ENCODE measurements around the gene NAT8L.

The NAT8L gene

GRCh38 chr4:2062808-2063524 lies 3.8 kb downstream of the NAT8L start:
- Mint-ChIP-seq H3K27me3 (peaks cover 10% of the 10 kb centered on the region), H3K36me3 (ENCODE audit: insufficient read depth) (no peaks in the 10 kb centered on the region), H3K4me3 (no peak overlapping the region), H3K9me3 (no peaks in the 10 kb centered on the region), H3K27ac (ENCODE audit: low read depth) (no peak overlapping the region), H3K4me1 (no peaks in the 10 kb centered on the region)
- DNase-seq (ENCODE audit: low spot score in 2 of 2) (no peak), ATAC-seq (replicated peaks; ENCODE audit: extremely low read depth, poor library complexity, severe bottlenecking) (no peak)

GRCh38 chr4:2063557-2064275 lies 4.6 kb downstream of the NAT8L start:
- peaks cover 10% of the 10 kb centered on the region for H3K27me3 Mint-ChIP-seq
- DNase-seq (ENCODE audit: low spot score in 2 of 2) (no peak), ATAC-seq (replicated peaks; ENCODE audit: extremely low read depth, poor library complexity, severe bottlenecking) (no peak)
- H3K36me3 Mint-ChIP-seq (ENCODE audit: insufficient read depth): no peaks in the 10 kb centered on the region
- H3K9me3 Mint-ChIP-seq: no peaks in the 10 kb centered on the region
- H3K4me1 Mint-ChIP-seq: no peaks in the 10 kb centered on the region
- H3K4me3 Mint-ChIP-seq: no peak overlapping the region
- no peak overlapping the region for H3K27ac Mint-ChIP-seq (ENCODE audit: low read depth)

- ATAC-seq (replicated peaks; ENCODE audit: extremely low read depth, poor library complexity, severe bottlenecking): no peak
- DNase-seq (ENCODE audit: low spot score in 2 of 2): no peak
- Mint-ChIP-seq H3K9me3 (no peaks in the 10 kb centered on the region), H3K27ac (ENCODE audit: low read depth) (no peak overlapping the region), H3K4me1 (no peaks in the 10 kb centered on the region), H3K4me3 (no peak overlapping the region), H3K27me3 (peaks cover 10% of the 10 kb centered on the region), H3K36me3 (ENCODE audit: insufficient read depth) (no peaks in the 10 kb centered on the region)
These were observed 5.3 kb downstream of the NAT8L start for GRCh38 chr4:2064276-2064991.

DNA sequence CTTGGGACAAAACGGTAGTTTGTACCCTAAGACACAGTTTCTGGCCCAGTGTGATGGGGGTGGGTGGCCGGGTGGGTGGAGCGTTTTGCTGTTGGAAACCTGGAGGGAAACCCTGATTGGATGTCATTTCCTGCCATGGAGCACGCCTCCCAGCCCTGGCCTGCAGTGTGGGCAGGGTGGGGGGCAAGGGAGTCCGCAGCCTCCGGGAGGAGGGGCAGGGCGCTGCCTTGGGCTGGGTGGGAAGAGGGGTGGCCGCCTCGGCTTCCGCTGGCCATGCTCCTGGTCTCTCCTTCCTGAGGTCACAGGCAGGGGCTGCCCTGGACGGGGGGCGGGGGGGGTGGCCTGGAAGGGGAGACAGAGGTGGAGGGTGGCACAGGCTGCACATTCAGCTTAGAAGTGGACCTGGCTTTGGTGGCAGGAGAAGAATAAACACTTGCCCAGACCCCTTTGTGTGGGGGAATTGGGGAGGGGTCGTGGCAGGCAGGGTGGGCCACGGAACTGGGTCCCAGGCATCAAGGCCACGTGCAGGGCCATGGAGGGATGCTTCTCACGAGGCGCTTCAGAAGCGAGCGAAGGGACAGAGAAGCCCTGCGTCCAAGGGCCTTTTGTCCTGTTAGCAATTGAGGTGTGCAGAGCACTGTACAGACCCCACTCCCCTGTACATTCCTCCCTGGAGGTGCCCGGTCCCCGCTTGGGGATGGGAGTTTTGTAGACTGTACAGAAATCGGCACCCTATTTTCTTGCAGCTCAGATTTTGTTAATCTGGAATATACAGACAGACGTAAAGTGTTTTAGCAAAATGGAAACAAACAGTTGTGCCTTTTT lies 6.2 kb downstream of the NAT8L start:
- no peaks in the 10 kb centered on the region for H3K4me1 Mint-ChIP-seq
- DNase-seq (ENCODE audit: low spot score in 2 of 2): no peak
- ATAC-seq (replicated peaks; ENCODE audit: extremely low read depth, poor library complexity, severe bottlenecking): no peak
- no peaks in the 10 kb centered on the region for H3K9me3 Mint-ChIP-seq
- H3K36me3 Mint-ChIP-seq (ENCODE audit: insufficient read depth): no peaks in the 10 kb centered on the region
- H3K27me3 Mint-ChIP-seq: peaks cover 10% of the 10 kb centered on the region
- H3K27ac Mint-ChIP-seq (ENCODE audit: low read depth): no peak overlapping the region
- H3K4me3 Mint-ChIP-seq: no peak overlapping the region

- ATAC-seq (replicated peaks; ENCODE audit: extremely low read depth, poor library complexity, severe bottlenecking) (no peak), DNase-seq (ENCODE audit: low spot score in 2 of 2) (no peak)
These were observed 7.0 kb downstream of the NAT8L start for GRCh38 chr4:2066011-2066551.

GRCh38 chr4:2066571-2067445 lies 7.7 kb downstream of the NAT8L start:
- H3K4me1 Mint-ChIP-seq: no peaks in the 10 kb centered on the region
- no peaks in the 10 kb centered on the region for H3K9me3 Mint-ChIP-seq
- no peak overlapping the region for H3K4me3 Mint-ChIP-seq
- no peaks in the 10 kb centered on the region for H3K36me3 Mint-ChIP-seq (ENCODE audit: insufficient read depth)
- H3K27me3 Mint-ChIP-seq: peaks cover 15% of the 10 kb centered on the region
- H3K27ac Mint-ChIP-seq (ENCODE audit: low read depth): no peak overlapping the region
- DNase-seq (ENCODE audit: low spot score in 2 of 2) (no peak), ATAC-seq (replicated peaks; ENCODE audit: extremely low read depth, poor library complexity, severe bottlenecking) (no peak)

More at GRCh38 chr4:2066011-2066551, 7.0 kb downstream of the NAT8L start:
- Mint-ChIP-seq H3K4me3 (no peak overlapping the region), H3K9me3 (no peaks in the 10 kb centered on the region), H3K36me3 (ENCODE audit: insufficient read depth) (no peaks in the 10 kb centered on the region), H3K27me3 (peaks cover 14% of the 10 kb centered on the region), H3K27ac (ENCODE audit: low read depth) (no peak overlapping the region), H3K4me1 (no peaks in the 10 kb centered on the region)

GRCh38 chr4:2067446-2068197 lies 8.5 kb downstream of the NAT8L start:
- Mint-ChIP-seq H3K27me3 (peaks cover 9% of the 10 kb centered on the region), H3K36me3 (ENCODE audit: insufficient read depth) (no peaks in the 10 kb centered on the region), H3K4me3 (no peak overlapping the region), H3K9me3 (no peaks in the 10 kb centered on the region), H3K27ac (ENCODE audit: low read depth) (no peak overlapping the region), H3K4me1 (no peaks in the 10 kb centered on the region)
- ATAC-seq (replicated peaks; ENCODE audit: extremely low read depth, poor library complexity, severe bottlenecking) (no peak), DNase-seq (ENCODE audit: low spot score in 2 of 2) (no peak)

DNA sequence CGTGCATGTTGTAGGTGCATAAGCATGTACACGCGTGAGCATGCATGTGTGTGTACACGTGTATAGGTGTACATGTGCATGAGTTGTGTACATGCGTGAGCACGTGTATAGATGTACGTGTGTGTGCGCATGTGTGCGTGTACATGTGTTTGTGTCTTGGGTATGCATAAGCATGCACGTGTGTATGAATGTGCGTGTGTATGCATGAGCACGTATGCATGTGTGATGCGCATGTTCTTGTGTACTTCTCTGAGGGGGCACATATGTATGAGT lies 9.0 kb downstream of the NAT8L start:
- Mint-ChIP-seq H3K9me3 (no peaks in the 10 kb centered on the region), H3K27ac (ENCODE audit: low read depth) (no peak overlapping the region), H3K27me3 (peaks cover 9% of the 10 kb centered on the region), H3K36me3 (ENCODE audit: insufficient read depth) (no peaks in the 10 kb centered on the region), H3K4me3 (no peak overlapping the region), H3K4me1 (no peaks in the 10 kb centered on the region)
- ATAC-seq (replicated peaks; ENCODE audit: extremely low read depth, poor library complexity, severe bottlenecking) (no peak), DNase-seq (ENCODE audit: low spot score in 2 of 2) (no peak)

- DNase-seq (ENCODE audit: low spot score in 2 of 2) (no peak), ATAC-seq (replicated peaks; ENCODE audit: extremely low read depth, poor library complexity, severe bottlenecking) (no peak)
These were observed 9.4 kb downstream of the NAT8L start for GRCh38 chr4:2068566-2068965.

GRCh38 chr4:2069161-2069971 lies 10.2 kb downstream of the NAT8L start:
- DNase-seq (ENCODE audit: low spot score in 2 of 2) (no peak), ATAC-seq (replicated peaks; ENCODE audit: extremely low read depth, poor library complexity, severe bottlenecking) (no peak)
- no peak overlapping the region for H3K27ac Mint-ChIP-seq (ENCODE audit: low read depth)
- H3K4me1 Mint-ChIP-seq: no peaks in the 10 kb centered on the region
- H3K27me3 Mint-ChIP-seq: peaks cover 9% of the 10 kb centered on the region
- H3K9me3 Mint-ChIP-seq: no peaks in the 10 kb centered on the region
- H3K4me3 Mint-ChIP-seq: no peak overlapping the region
- no peaks in the 10 kb centered on the region for H3K36me3 Mint-ChIP-seq (ENCODE audit: insufficient read depth)

More at GRCh38 chr4:2068566-2068965, 9.4 kb downstream of the NAT8L start:
- Mint-ChIP-seq H3K9me3 (no peaks in the 10 kb centered on the region), H3K27me3 (peaks cover 9% of the 10 kb centered on the region), H3K36me3 (ENCODE audit: insufficient read depth) (no peaks in the 10 kb centered on the region), H3K4me3 (no peak overlapping the region), H3K27ac (ENCODE audit: low read depth) (no peak overlapping the region), H3K4me1 (no peaks in the 10 kb centered on the region)
